GM19463 (cell line): ENCODE results near the gene ADGRG1.
"Not testable (repeated sequence)": the region's sequence is repeated elsewhere in the genome, so short reads cannot be mapped to it uniquely, and the experiment has no call there.

Source experiments
- ATAC-seq: cut with Tn5 transposase; IDR thresholded peaks from one replicate; pipeline ENCODE4 v1.9.1; 2021; ENCODE audit warnings: mild to moderate bottlenecking, moderate library complexity; ENCODE audit not compliant: unreplicated experiment

Gene ADGRG1

GRCh38 chr16:57696240-57696639, 67.8 kb downstream of the ADGRG1 start:
- ATAC-seq: no peak

- ATAC-seq: no peak
Measured at GRCh38 chr16:57697896-57698537, 69.6 kb downstream of the ADGRG1 start.

- no peak for ATAC-seq
Measured at GRCh38 chr16:57698812-57699405, 70.5 kb downstream of the ADGRG1 start.

- ATAC-seq: no peak
Measured at GRCh38 chr16:57699481-57699880, 71.1 kb downstream of the ADGRG1 start.

- ATAC-seq: no peak
Measured at GRCh38 chr16:57699899-57700298, 71.5 kb downstream of the ADGRG1 start.

- no peak for ATAC-seq
Measured at GRCh38 chr16:57700781-57701551, 72.5 kb downstream of the ADGRG1 start.

GRCh38 chr16:57701759-57702371, 73.4 kb downstream of the ADGRG1 start:
- no peak for ATAC-seq

- ATAC-seq: no peak
Measured at GRCh38 chr16:57703416-57704010, 75.1 kb downstream of the ADGRG1 start.

GRCh38 chr16:57704011-57704904, 75.8 kb downstream of the ADGRG1 start:
- no peak for ATAC-seq

GRCh38 chr16:57704905-57705852, 76.7 kb downstream of the ADGRG1 start:
- ATAC-seq: no peak

- no peak for ATAC-seq
Measured at GRCh38 chr16:57706717-57707116, 78.3 kb downstream of the ADGRG1 start.

- ATAC-seq: no peak
Measured at GRCh38 chr16:57707331-57707730, 78.9 kb downstream of the ADGRG1 start.

- ATAC-seq: no peak
Measured at GRCh38 chr16:57708168-57708567, 79.7 kb downstream of the ADGRG1 start.

GRCh38 chr16:57709663-57710062, 81.2 kb downstream of the ADGRG1 start:
- no peak for ATAC-seq

- ATAC-seq: no peak
Measured at GRCh38 chr16:57711346-57711745, 82.9 kb downstream of the ADGRG1 start.

- no peak for ATAC-seq
Measured at GRCh38 chr16:57711993-57712392, 83.6 kb downstream of the ADGRG1 start.

GRCh38 chr16:57712569-57712968, 84.1 kb downstream of the ADGRG1 start:
- ATAC-seq: not testable (repeated sequence)

GRCh38 chr16:57713596-57713995, 85.2 kb downstream of the ADGRG1 start:
- ATAC-seq: no peak

GRCh38 chr16:57714047-57714446, 85.6 kb downstream of the ADGRG1 start:
- ATAC-seq: no peak
